SH-SY5Y (cell line): Measurements from ENCODE around the gene PPP2R2B.

Experiments used
- GATA2 ChIP-seq: IDR thresholded peaks from 2 replicates; pipeline ENCODE4 v1.6.1; 2011; ENCODE audit warnings: mild to moderate bottlenecking, low read depth, low read length
- GATA3 ChIP-seq: IDR thresholded peaks from 2 replicates; pipeline ENCODE4 v1.6.1; 2011; ENCODE audit warnings: low read depth, mild to moderate bottlenecking, low read length, moderate library complexity

GRCh38 chr5:146607659-146608332 is 270.8 kb downstream of the PPP2R2B start:
- no peak for TF ChIP-seq GATA3
- no peak for TF ChIP-seq GATA2
